GM18907 (cell line): Measurements from ENCODE around the gene ATXN3.

Experiments used
- ATAC-seq: cut with Tn5 transposase; IDR thresholded peaks from one replicate; pipeline ENCODE4 v1.9.1; 2021; ENCODE audit warnings: mild to moderate bottlenecking, moderate library complexity; ENCODE audit not compliant: unreplicated experiment

The ATXN3 gene

GRCh38 chr14:92106143-92106926, at the start of gene ATXN3:
ATXN3 (minus strand) TSS chr14:92106582; CDS start chr14:92106552, 30 bp downstream.
- ATAC-seq, result peak; percentile 88

- no peak for ATAC-seq
Measured at GRCh38 chr14:92154283-92154942, 48.0 kb upstream of the ATXN3 start.

- ATAC-seq, result no peak
Measured at GRCh38 chr14:92153581-92153980, 47.2 kb upstream of the ATXN3 start.

GRCh38 chr14:92144708-92145107, 38.3 kb upstream of the ATXN3 start:
- no peak for ATAC-seq

- ATAC-seq, result no peak
Measured at GRCh38 chr14:92143962-92144361, 37.6 kb upstream of the ATXN3 start.

GRCh38 chr14:92143309-92143708, 36.9 kb upstream of the ATXN3 start:
- no peak for ATAC-seq

- no peak for ATAC-seq
Measured at GRCh38 chr14:92135269-92135668, 28.9 kb upstream of the ATXN3 start.

- ATAC-seq, result no peak
Measured at GRCh38 chr14:92134456-92134855, 28.1 kb upstream of the ATXN3 start.

GRCh38 chr14:92122761-92123160, 16.4 kb upstream of the ATXN3 start:
- ATAC-seq, result no peak

- ATAC-seq, result peak; percentile 20
Measured at GRCh38 chr14:92122351-92122677, 15.9 kb upstream of the ATXN3 start.

- peak; percentile 87 for ATAC-seq
Measured at GRCh38 chr14:92121670-92122350, 15.4 kb upstream of the ATXN3 start, which contains the start of the genes CPSF2 and NDUFB1. CPSF2 (plus strand) TSS chr14:92121969; CDS start chr14:92130985, 9,016 bp downstream. NDUFB1 (minus strand) TSS chr14:92121706; CDS start chr14:92117637, 4,069 bp downstream.

- peak; percentile 29 for ATAC-seq
Measured at GRCh38 chr14:92121207-92121669, 14.9 kb upstream of the ATXN3 start.

GRCh38 chr14:92109490-92109889, 3.1 kb upstream of the ATXN3 start:
- ATAC-seq, result no peak

- no peak for ATAC-seq
Measured at GRCh38 chr14:92108345-92109254, 2.2 kb upstream of the ATXN3 start.

GRCh38 chr14:92105893-92106142, 564 bp downstream of the ATXN3 start:
- ATAC-seq, result peak; percentile 21

- no peak for ATAC-seq
Measured at GRCh38 chr14:92105073-92105892, 1.1 kb downstream of the ATXN3 start.

- no peak for ATAC-seq
Measured at GRCh38 chr14:92103363-92103989, 2.9 kb downstream of the ATXN3 start.

- no peak for ATAC-seq
Measured at GRCh38 chr14:92099802-92100201, 6.6 kb downstream of the ATXN3 start.

GRCh38 chr14:92093320-92093719, 13.1 kb downstream of the ATXN3 start:
- no peak for ATAC-seq
